B cell (primary cell): Measurements from ENCODE around the gene HMGB4.

Experiments used
- CTCF ChIP-seq: fragments of 200-600 bp; IDR thresholded peaks from one replicate; pipeline ENCODE4 v1.8.0; 2022; ENCODE audit warnings: antibody characterized with exemption, mild to moderate bottlenecking
- EZH2 ChIP-seq: IDR thresholded peaks from 2 replicates; pipeline ENCODE4 v1.6.1; 2012; ENCODE audit warnings: borderline replicate concordance, low read depth, mild to moderate bottlenecking, moderate library complexity, low read length; ENCODE audit not compliant: insufficient read depth, poor library complexity, severe bottlenecking

GRCh38 chr1:33818071-33818470 lies 45.8 kb upstream of the HMGB4 start:
- no peak for TF ChIP-seq EZH2
- TF ChIP-seq CTCF: no peak
